PC-9 (cell line): ENCODE measurements around the gene FCAMR.

Experiments used
- CTCF ChIP-seq: fragments of 200-600 bp; sonication (generic); conservative IDR thresholded peaks from 2 replicates; pipeline ENCODE4 v1.6.1; 2017; ENCODE audit warnings: mixed run types, antibody characterized with exemption, mild to moderate bottlenecking, moderate library complexity
- EZH2 ChIP-seq: fragments of 200-600 bp; sonication (generic); IDR thresholded peaks from 2 replicates; pipeline ENCODE4 v1.8.0; 2017; ENCODE audit warnings: antibody characterized with exemption, low read depth

DNA sequence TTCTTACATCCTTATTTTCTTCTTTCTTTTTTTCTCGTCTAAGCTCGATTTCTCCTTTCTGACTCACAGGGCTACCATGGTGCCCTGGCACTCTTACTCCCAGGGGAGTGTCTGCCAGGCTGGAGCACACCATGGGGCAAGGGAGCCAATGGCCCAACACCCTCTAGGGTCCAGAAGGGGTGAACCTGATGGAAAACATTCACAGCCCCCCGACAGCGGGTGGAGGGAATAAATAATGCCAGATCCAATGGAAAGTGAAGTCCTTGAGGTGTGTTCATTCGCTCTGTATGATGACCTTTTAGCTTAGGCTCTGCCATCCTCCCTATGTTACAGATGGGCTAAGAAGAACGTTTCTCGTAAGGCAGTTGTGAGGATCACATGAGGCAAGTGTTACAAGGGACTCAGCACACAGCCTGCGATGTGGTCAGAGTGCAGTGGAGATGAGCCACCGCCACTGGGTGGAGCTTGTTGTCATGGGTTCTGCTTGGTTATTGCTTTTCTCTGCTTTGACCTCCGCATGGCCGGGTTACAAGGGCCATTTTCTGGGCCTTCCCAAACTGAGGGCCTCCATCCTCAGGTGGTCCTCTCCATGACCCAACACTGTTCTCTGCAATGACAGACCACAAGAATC is 45.0 kb downstream of the FCAMR start:
- TF ChIP-seq EZH2 (no peak), CTCF (no peak)
